Fibroblast of mammary gland (primary cell): ENCODE measurements around the gene GALNT7.
A peak's percentile ranks its signal among the peaks of the same experiment; 100 is the strongest.

Experiments
- DNase-seq: peaks from one replicate; pipeline ENCODE4 v3.0.0-alpha.2; 2010; ENCODE audit warnings: low read depth
- H3K4me3 ChIP-seq: 2 replicates; pipeline ENCODE4 v1.5.1; 2011; ENCODE audit warnings: low read depth, mild to moderate bottlenecking, low read length, moderate library complexity; ENCODE audit not compliant: control insufficient read depth
- TF ChIP-seq, protein P1 (sequence below): conservative IDR thresholded peaks from 2 replicates; pipeline ENCODE4 v1.5.1; 2011; ENCODE audit warnings: low read depth, low read length, inconsistent platforms; ENCODE audit not compliant: control insufficient read depth, insufficient read depth

The GALNT7 gene

GRCh38 chr4:173277340-173277739, 108.7 kb downstream of the GALNT7 start:
- DNase-seq, result no peak
- TF ChIP-seq, protein P1, sequence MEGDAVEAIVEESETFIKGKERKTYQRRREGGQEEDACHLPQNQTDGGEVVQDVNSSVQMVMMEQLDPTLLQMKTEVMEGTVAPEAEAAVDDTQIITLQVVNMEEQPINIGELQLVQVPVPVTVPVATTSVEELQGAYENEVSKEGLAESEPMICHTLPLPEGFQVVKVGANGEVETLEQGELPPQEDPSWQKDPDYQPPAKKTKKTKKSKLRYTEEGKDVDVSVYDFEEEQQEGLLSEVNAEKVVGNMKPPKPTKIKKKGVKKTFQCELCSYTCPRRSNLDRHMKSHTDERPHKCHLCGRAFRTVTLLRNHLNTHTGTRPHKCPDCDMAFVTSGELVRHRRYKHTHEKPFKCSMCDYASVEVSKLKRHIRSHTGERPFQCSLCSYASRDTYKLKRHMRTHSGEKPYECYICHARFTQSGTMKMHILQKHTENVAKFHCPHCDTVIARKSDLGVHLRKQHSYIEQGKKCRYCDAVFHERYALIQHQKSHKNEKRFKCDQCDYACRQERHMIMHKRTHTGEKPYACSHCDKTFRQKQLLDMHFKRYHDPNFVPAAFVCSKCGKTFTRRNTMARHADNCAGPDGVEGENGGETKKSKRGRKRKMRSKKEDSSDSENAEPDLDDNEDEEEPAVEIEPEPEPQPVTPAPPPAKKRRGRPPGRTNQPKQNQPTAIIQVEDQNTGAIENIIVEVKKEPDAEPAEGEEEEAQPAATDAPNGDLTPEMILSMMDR, result no peak
- H3K4me3 ChIP-seq, result no peak overlapping the region

DNA sequence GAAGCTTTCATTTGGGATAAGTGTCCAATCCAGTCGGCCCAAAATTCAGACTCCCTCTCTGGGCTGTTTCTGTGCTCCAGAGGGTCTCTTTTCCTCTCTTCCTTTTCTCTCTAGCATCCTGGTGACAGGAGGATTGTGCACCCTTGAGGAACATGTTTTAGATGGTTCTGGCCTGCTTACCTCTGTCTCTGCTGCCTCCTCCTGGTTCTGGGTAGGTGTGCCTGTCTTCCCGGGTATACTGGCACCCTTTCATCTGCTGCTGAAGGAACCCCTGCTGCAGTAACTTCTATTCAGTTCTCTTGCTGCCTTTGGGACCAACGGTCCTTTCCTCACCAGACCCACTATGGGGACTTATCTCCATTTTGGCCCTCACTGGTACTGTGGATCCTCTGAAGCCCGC, 112.4 kb downstream of the GALNT7 start:
- DNase-seq, result no peak
- H3K4me3 ChIP-seq, result no peak overlapping the region
- TF ChIP-seq, protein P1, result peak; percentile 9

DNA sequence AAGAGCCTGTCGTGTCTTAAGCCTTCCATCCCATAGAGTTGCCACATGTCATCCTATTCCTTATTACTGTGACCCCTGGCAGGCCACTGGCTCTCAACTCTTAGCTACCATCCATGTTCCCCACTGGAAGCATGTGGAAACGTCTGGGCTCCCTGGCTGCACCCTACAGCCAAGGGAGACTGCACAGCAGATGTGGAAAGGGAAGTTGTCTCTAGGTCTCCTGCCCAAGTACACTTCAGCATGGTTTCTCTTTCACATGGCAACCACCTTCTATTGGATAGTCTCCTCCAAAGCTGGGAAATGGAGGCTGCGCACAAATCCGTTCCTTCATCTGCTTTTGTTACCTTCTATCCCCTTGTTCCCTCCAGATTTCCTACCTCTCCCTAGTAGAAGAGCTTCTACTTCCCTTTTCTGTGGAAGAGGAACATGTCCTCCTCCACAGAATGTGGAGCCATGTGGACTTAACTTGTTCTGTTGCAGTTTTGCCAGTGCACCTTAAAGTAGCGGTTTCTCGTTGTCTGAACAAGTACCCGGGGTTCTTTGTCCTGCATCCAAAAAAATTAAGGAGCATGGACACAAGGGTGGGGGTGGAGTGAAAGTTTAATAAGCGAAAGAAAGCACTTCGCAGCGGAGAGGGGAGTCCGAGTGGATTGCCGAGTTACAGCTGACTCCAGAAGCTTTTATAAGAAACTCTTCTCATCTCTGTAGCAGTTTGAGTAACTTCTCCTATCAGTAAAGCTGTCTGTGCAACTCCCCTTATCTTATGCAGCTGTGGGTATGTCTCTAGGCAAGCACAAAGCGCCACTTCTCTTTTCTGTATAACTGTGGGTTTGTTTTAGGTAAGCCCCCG, 113.0 kb downstream of the GALNT7 start:
- H3K4me3 ChIP-seq, result no peak overlapping the region
- TF ChIP-seq, protein P1, result no peak
- no peak for DNase-seq

DNA sequence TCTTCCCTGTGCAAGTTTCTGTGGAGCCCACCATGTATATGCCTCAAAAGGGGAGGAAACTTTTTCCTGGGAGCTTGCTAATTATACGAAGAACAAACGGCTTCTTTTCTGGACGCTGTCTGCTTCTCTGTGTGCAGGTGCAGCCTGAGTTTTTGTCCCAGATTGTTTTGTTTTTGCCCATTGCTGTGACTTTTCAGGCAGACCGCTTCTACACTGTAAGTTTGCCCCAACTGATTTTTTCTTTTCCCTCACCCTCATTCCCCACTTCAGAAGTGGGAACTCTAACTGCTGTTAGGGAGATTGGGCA, 113.6 kb downstream of the GALNT7 start:
- TF ChIP-seq, protein P1, result no peak
- DNase-seq, result no peak
- H3K4me3 ChIP-seq, result no peak overlapping the region

GRCh38 chr4:173282626-173283025, 114.0 kb downstream of the GALNT7 start:
- no peak overlapping the region for H3K4me3 ChIP-seq
- DNase-seq, result no peak
- TF ChIP-seq, protein P1, result no peak

DNA sequence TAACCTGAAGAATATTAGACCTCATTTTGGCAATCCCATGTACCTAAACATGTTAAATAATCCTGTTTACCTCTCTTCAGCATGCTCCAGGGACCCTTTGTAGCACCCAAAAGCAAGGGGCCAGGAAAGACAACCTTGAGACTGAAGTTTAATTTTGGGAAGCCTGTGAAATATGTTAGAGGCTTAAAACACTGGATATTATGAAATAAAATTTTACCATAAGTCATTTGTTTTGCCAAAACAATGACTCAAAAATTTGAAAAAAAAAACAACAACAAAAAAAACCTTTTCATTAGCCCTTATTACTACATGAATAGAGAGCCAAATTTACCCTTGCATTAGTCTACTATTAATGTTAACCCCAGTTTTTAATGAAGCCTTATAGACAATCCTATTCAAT, 115.9 kb downstream of the GALNT7 start:
- H3K4me3 ChIP-seq, result no peak overlapping the region
- TF ChIP-seq, protein P1, result no peak
- no peak for DNase-seq
